Stimulated activated CD4-positive, alpha-beta T cell treated with anti-CD3 and anti-CD28 coated beads, Interleukin-2, amount 100 ng/mL, for 24 hours (primary cell): ENCODE data around the gene DLL4.

Experiments used
- DNase-seq, 2 donors: peaks; one replicate each; pipeline ENCODE4 v3.0.0-alpha.2; 2020

DLL4 gene

DNA sequence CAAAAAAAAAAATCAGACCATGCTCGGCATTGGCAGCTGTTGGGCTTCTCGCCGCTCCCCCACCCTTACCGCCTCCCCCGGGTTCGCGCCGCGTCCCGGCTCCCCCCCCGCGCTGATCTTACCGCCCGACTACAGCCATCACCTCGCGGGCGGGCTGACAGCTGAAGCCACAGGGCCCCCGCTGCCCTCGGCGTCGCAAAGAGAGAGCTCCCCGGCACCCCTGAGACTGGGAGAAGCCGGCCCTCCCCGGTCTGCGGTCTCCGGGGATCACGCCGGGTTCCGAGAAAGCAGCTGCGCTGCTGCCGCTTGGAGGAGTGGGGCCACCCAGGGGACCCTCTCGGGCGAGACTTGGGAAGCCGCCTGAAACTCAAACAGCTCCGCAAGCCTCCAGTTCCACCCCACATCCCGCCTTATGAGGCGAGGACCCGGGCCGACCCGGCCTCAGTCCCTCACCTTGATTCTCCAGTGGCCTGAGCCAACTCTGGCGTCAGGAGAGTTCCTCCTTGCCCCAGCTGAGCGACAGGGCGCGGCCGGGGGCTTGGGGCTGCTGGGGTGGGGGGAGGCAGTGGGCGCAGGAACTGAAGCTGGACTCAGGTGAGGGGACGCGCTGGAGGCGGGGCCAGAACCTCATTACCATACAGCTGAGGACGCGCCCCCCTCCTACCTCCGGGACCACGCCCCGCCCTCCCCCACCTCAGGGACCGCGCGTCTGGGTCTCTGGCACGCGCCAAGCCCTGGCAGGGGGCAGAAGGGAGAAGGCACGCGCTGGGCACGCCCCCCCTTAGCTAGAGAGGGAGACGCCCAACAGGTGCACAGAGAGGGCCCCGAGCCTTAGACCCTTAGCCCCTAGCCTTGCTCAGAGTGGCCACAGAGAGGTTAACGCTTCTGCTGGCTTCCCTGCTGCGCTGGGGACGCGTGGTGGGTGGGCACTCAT, 1.0 kb upstream of the DLL4 start:
- peak in 1 of 2 donors; percentile 39 for DNase-seq

GRCh38 chr15:40929660-40930429, 705 bp downstream of the DLL4 start:
- DNase-seq, result peak in 1 of 2 donors; percentile 25

DNA sequence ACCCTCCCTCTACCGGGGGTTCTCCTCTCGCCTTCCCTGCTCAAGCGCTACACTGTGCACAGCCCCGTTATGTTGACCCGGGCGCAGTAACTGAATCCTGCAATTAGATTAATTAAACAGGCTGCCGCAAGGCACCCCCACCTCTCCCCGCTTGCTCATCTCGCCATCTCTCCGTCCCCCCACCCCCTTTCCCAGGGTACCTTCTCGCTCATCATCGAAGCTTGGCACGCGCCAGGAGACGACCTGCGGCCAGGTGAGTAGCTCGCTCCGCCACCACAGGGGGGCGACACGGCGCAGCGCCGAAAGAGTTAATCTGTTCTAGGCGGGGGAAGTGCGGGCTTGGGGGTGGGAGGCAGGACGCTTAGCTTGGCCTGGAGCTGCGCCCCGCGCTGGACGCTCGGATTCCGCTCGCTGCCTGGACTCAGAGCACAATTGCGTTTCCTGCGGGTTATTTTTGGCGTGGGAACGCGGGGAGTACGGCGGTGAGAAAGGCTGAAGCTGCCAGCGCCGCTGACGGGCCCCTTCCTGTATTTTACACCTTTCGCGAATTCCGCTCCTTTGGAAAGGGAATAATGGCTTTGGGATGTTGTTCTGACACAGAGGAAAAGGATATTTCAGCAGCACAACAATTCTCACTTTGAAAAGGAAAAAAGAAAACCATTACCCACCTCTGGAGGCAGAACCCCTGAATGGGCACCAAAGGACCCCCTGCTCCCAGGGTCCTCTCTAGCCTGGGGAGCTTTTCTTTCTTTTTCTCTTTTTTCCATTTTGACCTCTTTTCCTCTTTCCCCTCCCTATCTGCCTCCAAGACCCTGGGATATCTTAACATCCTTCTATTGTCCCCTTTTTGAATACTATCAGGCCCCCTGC, 1.5 kb downstream of the DLL4 start:
- peak; percentile 53 to 71 for DNase-seq

- no peak for DNase-seq
Observed at GRCh38 chr15:40931300-40932142, 2.4 kb downstream of the DLL4 start.

DNA sequence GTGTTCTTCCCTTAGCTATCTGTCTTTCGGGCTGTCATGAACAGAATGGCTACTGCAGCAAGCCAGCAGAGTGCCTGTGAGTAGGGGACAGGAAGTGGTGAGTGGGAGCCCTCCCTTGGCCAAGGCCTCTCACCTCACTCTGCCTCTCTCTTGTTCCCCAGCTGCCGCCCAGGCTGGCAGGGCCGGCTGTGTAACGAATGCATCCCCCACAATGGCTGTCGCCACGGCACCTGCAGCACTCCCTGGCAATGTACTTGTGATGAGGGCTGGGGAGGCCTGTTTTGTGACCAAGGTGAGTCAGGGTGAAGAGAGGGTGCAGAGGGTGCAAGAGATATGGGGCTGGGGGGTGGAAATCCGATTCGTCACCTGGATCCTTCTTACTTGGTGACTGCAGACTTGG, 3.0 kb downstream of the DLL4 start:
- DNase-seq, result no peak

DNA sequence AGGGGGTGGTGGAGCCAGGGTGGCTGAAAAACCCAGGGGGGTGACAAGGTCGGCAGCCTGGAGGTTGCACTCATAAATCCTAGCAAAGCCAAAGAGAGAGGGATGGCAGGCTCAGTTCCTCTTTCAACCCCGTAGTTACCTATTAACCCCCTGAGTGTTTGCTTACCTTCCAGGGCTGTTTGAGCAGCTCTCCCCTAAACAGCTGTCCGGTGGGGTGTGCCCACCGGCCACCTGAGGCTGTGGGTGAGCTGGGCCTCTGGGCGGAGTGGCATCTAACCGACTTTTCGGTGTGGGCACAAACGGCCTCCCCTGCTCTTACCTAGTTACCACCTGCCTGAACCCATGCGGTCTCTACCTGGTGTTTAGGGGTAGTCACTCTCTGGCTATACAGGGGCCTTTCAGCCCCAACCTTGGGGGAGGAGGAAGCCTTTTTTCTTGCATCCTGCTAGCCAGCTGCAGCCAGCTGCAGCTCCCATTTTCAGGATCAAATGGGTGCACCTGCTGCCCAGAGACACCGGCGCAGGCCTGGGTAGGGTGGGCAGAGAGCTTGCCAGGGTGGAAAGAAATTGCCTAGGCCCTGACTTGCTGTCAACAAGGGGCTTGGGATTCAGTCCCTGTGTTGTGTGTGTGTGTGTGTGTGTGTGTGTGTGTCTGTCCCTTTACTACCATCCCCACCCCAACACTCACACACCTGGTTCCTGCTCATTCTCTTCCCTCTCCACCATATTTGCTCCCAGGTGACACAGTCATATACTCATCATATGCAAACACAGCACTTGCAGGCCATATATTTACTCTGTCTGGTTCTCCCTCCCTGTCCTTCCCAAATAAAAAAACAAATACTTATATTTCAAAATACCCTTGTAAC, 3.7 kb downstream of the DLL4 start:
- no peak for DNase-seq

- DNase-seq, result no peak
Observed at GRCh38 chr15:40933517-40933902, 4.4 kb downstream of the DLL4 start.

GRCh38 chr15:40934457-40934856, 5.3 kb downstream of the DLL4 start:
- DNase-seq, result no peak

GRCh38 chr15:40936234-40936708, 7.1 kb downstream of the DLL4 start:
- no peak for DNase-seq

GRCh38 chr15:40936709-40937666, 7.8 kb downstream of the DLL4 start:
- no peak for DNase-seq

DNA sequence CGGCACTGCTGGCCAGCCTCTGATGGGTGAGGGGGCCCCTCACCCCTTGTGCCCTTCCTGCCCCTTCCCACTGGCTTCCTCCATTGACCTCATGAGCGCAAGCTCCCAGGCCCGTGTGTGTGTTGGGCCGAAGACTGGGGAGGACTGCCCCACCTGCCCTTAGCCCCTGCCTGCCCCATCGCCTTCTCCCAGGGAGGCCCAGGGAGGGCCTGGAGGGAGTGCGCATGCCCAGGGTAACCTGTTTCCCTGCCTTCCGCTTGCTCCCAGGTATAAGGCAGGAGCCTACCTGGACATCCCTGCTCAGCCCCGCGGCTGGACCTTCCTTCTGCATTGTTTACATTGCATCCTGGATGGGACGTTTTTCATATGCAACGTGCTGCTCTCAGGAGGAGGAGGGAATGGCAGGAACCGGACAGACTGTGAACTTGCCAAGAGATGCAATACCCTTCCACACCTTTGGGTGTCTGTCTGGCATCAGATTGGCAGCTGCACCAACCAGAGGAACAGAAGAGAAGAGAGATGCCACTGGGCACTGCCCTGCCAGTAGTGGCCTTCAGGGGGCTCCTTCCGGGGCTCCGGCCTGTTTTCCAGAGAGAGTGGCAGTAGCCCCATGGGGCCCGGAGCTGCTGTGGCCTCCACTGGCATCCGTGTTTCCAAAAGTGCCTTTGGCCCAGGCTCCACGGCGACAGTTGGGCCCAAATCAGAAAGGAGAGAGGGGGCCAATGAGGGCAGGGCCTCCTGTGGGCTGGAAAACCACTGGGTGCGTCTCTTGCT, 8.8 kb downstream of the DLL4 start:
- no peak for DNase-seq

DNA sequence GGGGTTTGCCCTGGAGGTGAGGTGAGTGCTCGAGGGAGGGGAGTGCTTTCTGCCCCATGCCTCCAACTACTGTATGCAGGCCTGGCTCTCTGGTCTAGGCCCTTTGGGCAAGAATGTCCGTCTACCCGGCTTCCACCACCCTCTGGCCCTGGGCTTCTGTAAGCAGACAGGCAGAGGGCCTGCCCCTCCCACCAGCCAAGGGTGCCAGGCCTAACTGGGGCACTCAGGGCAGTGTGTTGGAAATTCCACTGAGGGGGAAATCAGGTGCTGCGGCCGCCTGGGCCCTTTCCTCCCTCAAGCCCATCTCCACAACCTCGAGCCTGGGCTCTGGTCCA, 9.4 kb downstream of the DLL4 start:
- DNase-seq, result no peak

GRCh38 chr15:40940296-40940801, 11.2 kb downstream of the DLL4 start:
- no peak for DNase-seq

GRCh38 chr15:40941068-40941527, 12.0 kb downstream of the DLL4 start:
- peak in 1 of 2 donors; percentile 17 for DNase-seq

- DNase-seq, result peak; percentile 68 to 77
Observed at GRCh38 chr15:40941528-40942336, 12.6 kb downstream of the DLL4 start.

DNA sequence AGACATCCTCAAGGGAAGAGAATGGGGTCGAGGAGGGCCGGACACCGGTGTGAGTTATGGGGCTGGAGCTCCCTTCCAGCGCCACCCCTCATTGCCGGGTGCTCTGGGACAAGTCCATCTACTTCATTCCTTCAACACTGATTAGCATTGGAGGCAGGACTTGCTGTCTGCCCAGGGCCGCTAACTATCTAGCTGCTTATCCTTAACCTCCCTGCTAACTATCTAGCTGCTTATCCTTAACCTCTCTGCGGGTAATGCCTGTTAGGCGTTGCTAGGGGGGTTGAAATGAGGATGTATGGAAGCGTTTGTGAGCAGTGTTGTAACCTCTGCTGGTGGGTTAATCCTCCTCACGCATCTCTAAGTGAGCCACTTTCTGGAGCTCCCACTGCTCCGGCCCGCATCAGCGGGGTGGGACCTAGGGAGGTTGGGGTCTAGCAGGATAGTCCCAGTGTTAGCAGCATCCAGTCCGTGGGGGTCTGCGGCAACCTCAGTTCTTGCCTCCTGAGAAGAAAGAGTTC, 13.3 kb downstream of the DLL4 start:
- no peak for DNase-seq

- no peak for DNase-seq
Observed at GRCh38 chr15:40942878-40943277, 13.7 kb downstream of the DLL4 start.
